HepG2 (cell line): ENCODE data around the gene SMAD1. TPM values are rescaled to one million over a fixed set of nuclear protein-coding genes. Genes with fewer than 3 reads are reported as not detected.

Experiments used
- ATAC-seq: fragments of 200-7000 bp; cut with Tn5 transposase; 3 replicates; pipeline ENCODE4 v1.9.1; 2020; ENCODE audit warnings: mild to moderate bottlenecking, moderate library complexity
- Bru-seq: library from RNA; stranded (reverse); fragments of 400-500 nt; gene quantifications from one replicate; lab custom pipeline; 2021; lab: Mats Ljungman, UMichigan
- BruChase-seq, 2 experiments: library from RNA; stranded (reverse); fragments of 400-500 nt; gene quantifications; one replicate each; lab custom pipeline; 2021; lab: Mats Ljungman, UMichigan
- BruUV-seq: library from RNA; stranded (reverse); fragments of 400-500 nt; replicated peaks from 2 replicates; lab custom pipeline; 2021; lab: Mats Ljungman, UMichigan
- CTCF ChIA-PET: fragments of 300-600 bp; formaldehyde crosslinking; extraction: SDS; loops from one replicate; lab custom pipeline; 2021; ENCODE audit warnings: low total read pairs, inconsistent platforms, low intra/inter-chr PET ratio; lab: Yijun Ruan, JAX
- POLR2A ChIA-PET: fragments of 350-600 bp; sonication (Branson Sonifier 250); formaldehyde crosslinking; loops from one replicate; lab custom pipeline; 2020; ENCODE audit warnings: antibody characterized with exemption, inconsistent platforms; lab: Yijun Ruan, JAX
- DNase-seq: peaks from one replicate; pipeline ENCODE4 v3.0.0-alpha.2; 2015; ENCODE audit warnings: low spot score
- FAIRE-seq: peaks from 3 replicates; lab custom pipeline; 2011; peaks lifted over from hg19 to GRCh38; lab: Jason Lieb, UNC
- H2AFZ ChIP-seq: one replicate; pipeline ENCODE4 v1.6.1; 2011; ENCODE audit warnings: low read length, inconsistent platforms
- H3K27ac ChIP-seq: fragments of 300-600 bp; 3 replicates; pipeline ENCODE4 v1.8.0; 2011; ENCODE audit warnings: mixed run types, mild to moderate bottlenecking, mixed read lengths, low read length, inconsistent platforms; ENCODE audit not compliant: insufficient read depth; ENCODE audit errors: extremely low read length
- H3K27me3 ChIP-seq, 2 experiments: fragments of 200-600 bp in 1 of 2; 2 replicates in 1 of 2; 3 replicates in 1 of 2; pipeline versions ENCODE4 v1.6.0 to v1.8.0; 2011; ENCODE audit warnings: low read length in 2 of 2, mild to moderate bottlenecking in 2 of 2, moderate library complexity in 2 of 2, inconsistent platforms in 1 of 2; ENCODE audit not compliant: insufficient read depth in 2 of 2, control insufficient read depth in 1 of 2
- H3K36me3 ChIP-seq, 2 experiments: fragments of 200-600 bp in 1 of 2; replicated peaks in 1 of 2; 2 replicates in 1 of 2; 3 replicates in 1 of 2; pipeline versions ENCODE4 v1.5.1 to v1.8.0; 2011; ENCODE audit warnings: low read length in 2 of 2, inconsistent platforms in 1 of 2; ENCODE audit not compliant: insufficient read depth in 2 of 2, control insufficient read depth in 1 of 2
- H3K4me1 ChIP-seq: 2 replicates; pipeline ENCODE4 v1.5.1; 2012; ENCODE audit warnings: low read length, inconsistent platforms; ENCODE audit not compliant: insufficient read depth
- H3K4me2 ChIP-seq: 2 replicates; pipeline ENCODE4 v1.6.0; 2011; ENCODE audit warnings: low read depth, low read length, inconsistent platforms
- H3K4me3 ChIP-seq, 3 experiments: fragments of 200-600 bp in 1 of 3; sonication (generic), shearing (Covaris generic) in 1 of 3; replicated peaks in 1 of 3; 2 replicates each; pipeline ENCODE4 v1.5.1; 2011 to 2016; ENCODE audit warnings: low read length in 3 of 3, inconsistent platforms in 2 of 3, low read depth in 2 of 3, mild to moderate bottlenecking in 2 of 3, control low read depth in 1 of 3, mixed read lengths in 1 of 3; ENCODE audit not compliant: insufficient read depth in 1 of 3
- H3K79me2 ChIP-seq: one replicate; pipeline ENCODE4 v1.6.1; 2011; ENCODE audit warnings: low read length, inconsistent platforms; ENCODE audit not compliant: insufficient read depth
- H3K9ac ChIP-seq: 2 replicates; pipeline ENCODE4 v1.6.0; 2011; ENCODE audit warnings: mild to moderate bottlenecking, low read depth, low read length, inconsistent platforms; ENCODE audit not compliant: insufficient read depth
- H3K9me3 ChIP-seq: 2 replicates; pipeline ENCODE4 v1.5.1; 2012; ENCODE audit warnings: mild to moderate bottlenecking, low read length
- H4K20me1 ChIP-seq: 2 replicates; pipeline ENCODE4 v1.6.0; 2011; ENCODE audit warnings: inconsistent platforms, mild to moderate bottlenecking, low read length, moderate library complexity; ENCODE audit not compliant: insufficient read depth
- CCDC6 ChIP-seq: sonication (generic); formaldehyde crosslinking; IDR thresholded peaks from 2 replicates; pipeline ENCODE4 v1.8.1; 2022; ENCODE audit warnings: mild to moderate bottlenecking, missing genetic modification reagents, moderate library complexity
- KMT2A ChIP-seq: sonication (generic); formaldehyde crosslinking; IDR thresholded peaks from 2 replicates; pipeline ENCODE4 v1.4.0; 2020; ENCODE audit warnings: missing genetic modification reagents
- WGBS: methylation state at CpG from one replicate; pipeline ENCODE4 v1.1.6; 2017; ENCODE audit warnings: low lambda C conversion rate; 5-methylcytosine and 5-hydroxymethylcytosine counted together
- in situ Hi-C: cut with HindIII; loops from 2 replicates; pipeline ENCODE4 v1.10.0; 2017; ENCODE audit warnings: low pct_unique_long_range_greater_than_20kb; ENCODE audit not compliant: extremely low pct_ligation_motif_present
- intact Hi-C: fragments of 100-400 bp; cut with micrococcal nuclease; formaldehyde crosslinking; loops from one replicate; pipeline ENCODE4 v1.10.0; 2022; ENCODE audit not compliant: unreplicated experiment
- long read RNA-seq, 2 experiments: library from RNA in 1 of 2; library from polyadenylated mRNA in 1 of 2; stranded (forward) in 1 of 2; unstranded in 1 of 2; transcript quantifications; one replicate each; pipeline ENCODE4 v2.0.0, GENCODE V29; 2019 to 2022
- polyA minus RNA-seq, 3 experiments: library from RNA; depleted of rRNA, polyadenylated mRNA; stranded (reverse); fragments of >200 nt; gene quantifications; 2 replicates each; pipeline ENCODE4 v1.2.3, GENCODE V29; 2011; ENCODE audit warnings: low replicate concordance in 1 of 3
- polyA plus RNA-seq, 8 experiments: library from polyadenylated mRNA; depleted of rRNA in 3 of 8; stranded (reverse) in 7 of 8; unstranded in 1 of 8; fragments of >200 nt; fragmentation: Illumina TruSeq in 4 of 8; extraction: Trizol in 4 of 8; gene quantifications; 2 replicates each; pipeline versions ENCODE4 v1.2.1 to v1.2.3, GENCODE V29; 2011 to 2016; ENCODE audit warnings: low read depth in 4 of 8, missing spikeins in 1 of 8, mixed read lengths in 1 of 8; ENCODE audit not compliant: insufficient read depth in 1 of 8
- total RNA-seq, 5 experiments: library from RNA; depleted of rRNA; stranded (reverse); fragments of >200 nt; fragmentation: Illumina TruSeq; extraction: Trizol; gene quantifications; 2 replicates each; pipeline ENCODE4 v1.2.3, GENCODE V29; 2016; ENCODE audit warnings: low read depth in 1 of 5
- TF ChIP-seq, protein P1 (sequence below): sonication (generic); formaldehyde crosslinking; IDR thresholded peaks from 2 replicates; pipeline ENCODE4 v1.4.0; 2020; ENCODE audit warnings: missing genetic modification reagents
- TF ChIP-seq, protein P2 (sequence below): sonication (generic); formaldehyde crosslinking; IDR thresholded peaks from 2 replicates; pipeline ENCODE4 v1.4.0; 2020; ENCODE audit warnings: mild to moderate bottlenecking, missing genetic modification reagents, borderline replicate concordance

The SMAD1 gene
- 12.7 and 14.0 TPM in 2 replicates for total RNA-seq (2016; rRNA removed; fragmentation: Illumina TruSeq; extraction: Trizol)
- total RNA-seq (2016; cell fraction: cytosol; rRNA removed; fragmentation: Illumina TruSeq; extraction: Trizol; ENCODE audit: low read depth), result 15.1 and 19.1 TPM in 2 replicates
- 12.3 and 13.8 TPM in 2 replicates for total RNA-seq (2016; cell fraction: insoluble cytoplasmic fraction; rRNA removed; fragmentation: Illumina TruSeq; extraction: Trizol)
- 9.1 and 10.3 TPM in 2 replicates for total RNA-seq (2016; cell fraction: membrane; rRNA removed; fragmentation: Illumina TruSeq; extraction: Trizol)
- 14.5 and 15.4 TPM in 2 replicates for total RNA-seq (2016; cell fraction: nucleus; rRNA removed; fragmentation: Illumina TruSeq; extraction: Trizol)
- 11.8 and 16.6 TPM in 2 replicates for polyA plus RNA-seq (2011; rRNA removed)
- 10.9 and 13.7 TPM in 2 replicates for polyA plus RNA-seq (2011; cell fraction: cytosol; rRNA removed)
- polyA plus RNA-seq (2011; cell fraction: nucleus; rRNA removed), result 7.6 and 7.8 TPM in 2 replicates
- polyA plus RNA-seq (2012), result 6.8 and 7.9 TPM in 2 replicates
- polyA plus RNA-seq (2016; cell fraction: cytosol; fragmentation: Illumina TruSeq; extraction: Trizol; ENCODE audit: low read depth), result 1.1 and 1.3 TPM in 2 replicates
- polyA plus RNA-seq (2016; cell fraction: insoluble cytoplasmic fraction; fragmentation: Illumina TruSeq; extraction: Trizol; ENCODE audit: low read depth), result 13.0 and 14.5 TPM in 2 replicates
- 3.0 and 4.1 TPM in 2 replicates for polyA plus RNA-seq (2016; cell fraction: membrane; fragmentation: Illumina TruSeq; extraction: Trizol; ENCODE audit: low read depth)
- 7.4 and 7.8 TPM in 2 replicates for polyA plus RNA-seq (2016; cell fraction: nucleus; fragmentation: Illumina TruSeq; extraction: Trizol; ENCODE audit: insufficient read depth, low read depth)
- 19.7 and 28.1 TPM in 2 replicates for polyA minus RNA-seq (2011; rRNA and poly(A)+ RNA removed; ENCODE audit: low replicate concordance)
- polyA minus RNA-seq (2011; cell fraction: cytosol; rRNA and poly(A)+ RNA removed), result 8.4 and 8.6 TPM in 2 replicates
- 29.1 and 30.5 TPM in 2 replicates for polyA minus RNA-seq (2011; cell fraction: nucleus; rRNA and poly(A)+ RNA removed)
- percentile 80 among the genes with signal in this experiment for Bru-seq, nascent RNA
- percentile 58 among the genes with signal in this experiment for BruChase-seq, experiment 1, labeled RNA remaining after a 6-hour chase
- BruChase-seq, experiment 2, labeled RNA remaining after a 2-hour chase, result percentile 68 among the genes with signal in this experiment
- long read RNA-seq, experiment 1, transcript SMAD1-201 (7 exons, 1,966 nt), result major isoform, 6 of 9 reads
- long read RNA-seq, experiment 1, partial matches to known transcripts, result 1 of 9 reads
- long read RNA-seq, experiment 1, other reads (novel, unspliced or antisense), result 2 of 9 reads
- long read RNA-seq, experiment 2, partial matches to known transcripts, result 1 of 5 reads
- long read RNA-seq, experiment 2, other reads (novel, unspliced or antisense), result 1 of 5 reads

DNA sequence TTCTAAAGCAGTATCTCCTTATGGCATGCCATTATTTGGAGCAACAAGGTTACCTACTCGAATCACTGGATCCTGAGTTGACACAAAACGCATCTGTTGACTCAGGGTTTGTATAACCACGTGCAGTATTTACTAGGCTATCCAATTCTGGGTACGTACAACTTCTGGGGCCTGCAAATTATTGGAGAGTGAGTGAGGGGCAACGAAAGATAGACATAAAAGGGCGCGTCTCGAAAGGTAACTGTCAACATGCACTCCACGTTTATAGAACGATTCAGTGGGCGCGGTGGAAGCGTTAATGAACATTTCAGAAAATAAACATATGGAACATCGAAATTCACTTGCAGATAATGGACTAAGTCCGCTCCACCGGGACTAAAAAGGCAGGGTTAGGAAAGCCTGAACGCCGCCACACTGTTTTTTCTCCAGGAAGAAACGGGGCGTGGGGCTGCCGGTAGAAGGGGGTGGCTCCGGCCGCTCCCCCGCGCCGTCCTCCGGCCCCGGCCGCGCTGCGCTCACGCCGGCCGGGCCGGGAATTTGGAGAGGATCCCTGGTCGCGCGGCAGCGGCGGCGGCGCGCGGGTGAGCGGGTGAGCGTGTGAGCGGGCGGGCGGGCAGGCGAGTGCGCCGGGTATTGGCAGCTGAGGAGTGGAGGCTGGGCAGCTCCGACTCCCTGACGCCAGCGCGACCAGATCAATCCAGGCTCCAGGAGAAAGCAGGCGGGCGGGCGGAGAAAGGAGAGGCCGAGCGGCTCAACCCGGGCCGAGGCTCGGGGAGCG, at the start of gene SMAD1:
TSS of gene SMAD1 (plus strand) at position 690 of the 778 bp plus-strand sequence. CDS start 32,761 bp downstream, outside the sequence.
- POLR2A ChIA-PET, result no interaction called here
- no TSS peak for BruUV-seq
- TF ChIP-seq, protein P1, sequence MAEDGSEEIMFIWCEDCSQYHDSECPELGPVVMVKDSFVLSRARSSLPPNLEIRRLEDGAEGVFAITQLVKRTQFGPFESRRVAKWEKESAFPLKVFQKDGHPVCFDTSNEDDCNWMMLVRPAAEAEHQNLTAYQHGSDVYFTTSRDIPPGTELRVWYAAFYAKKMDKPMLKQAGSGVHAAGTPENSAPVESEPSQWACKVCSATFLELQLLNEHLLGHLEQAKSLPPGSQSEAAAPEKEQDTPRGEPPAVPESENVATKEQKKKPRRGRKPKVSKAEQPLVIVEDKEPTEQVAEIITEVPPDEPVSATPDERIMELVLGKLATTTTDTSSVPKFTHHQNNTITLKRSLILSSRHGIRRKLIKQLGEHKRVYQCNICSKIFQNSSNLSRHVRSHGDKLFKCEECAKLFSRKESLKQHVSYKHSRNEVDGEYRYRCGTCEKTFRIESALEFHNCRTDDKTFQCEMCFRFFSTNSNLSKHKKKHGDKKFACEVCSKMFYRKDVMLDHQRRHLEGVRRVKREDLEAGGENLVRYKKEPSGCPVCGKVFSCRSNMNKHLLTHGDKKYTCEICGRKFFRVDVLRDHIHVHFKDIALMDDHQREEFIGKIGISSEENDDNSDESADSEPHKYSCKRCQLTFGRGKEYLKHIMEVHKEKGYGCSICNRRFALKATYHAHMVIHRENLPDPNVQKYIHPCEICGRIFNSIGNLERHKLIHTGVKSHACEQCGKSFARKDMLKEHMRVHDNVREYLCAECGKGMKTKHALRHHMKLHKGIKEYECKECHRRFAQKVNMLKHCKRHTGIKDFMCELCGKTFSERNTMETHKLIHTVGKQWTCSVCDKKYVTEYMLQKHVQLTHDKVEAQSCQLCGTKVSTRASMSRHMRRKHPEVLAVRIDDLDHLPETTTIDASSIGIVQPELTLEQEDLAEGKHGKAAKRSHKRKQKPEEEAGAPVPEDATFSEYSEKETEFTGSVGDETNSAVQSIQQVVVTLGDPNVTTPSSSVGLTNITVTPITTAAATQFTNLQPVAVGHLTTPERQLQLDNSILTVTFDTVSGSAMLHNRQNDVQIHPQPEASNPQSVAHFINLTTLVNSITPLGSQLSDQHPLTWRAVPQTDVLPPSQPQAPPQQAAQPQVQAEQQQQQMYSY (CRISPR knock-in tag), result peak; percentile 56; the same call in 1 of the 2 replicates
- TF ChIP-seq, protein P2, sequence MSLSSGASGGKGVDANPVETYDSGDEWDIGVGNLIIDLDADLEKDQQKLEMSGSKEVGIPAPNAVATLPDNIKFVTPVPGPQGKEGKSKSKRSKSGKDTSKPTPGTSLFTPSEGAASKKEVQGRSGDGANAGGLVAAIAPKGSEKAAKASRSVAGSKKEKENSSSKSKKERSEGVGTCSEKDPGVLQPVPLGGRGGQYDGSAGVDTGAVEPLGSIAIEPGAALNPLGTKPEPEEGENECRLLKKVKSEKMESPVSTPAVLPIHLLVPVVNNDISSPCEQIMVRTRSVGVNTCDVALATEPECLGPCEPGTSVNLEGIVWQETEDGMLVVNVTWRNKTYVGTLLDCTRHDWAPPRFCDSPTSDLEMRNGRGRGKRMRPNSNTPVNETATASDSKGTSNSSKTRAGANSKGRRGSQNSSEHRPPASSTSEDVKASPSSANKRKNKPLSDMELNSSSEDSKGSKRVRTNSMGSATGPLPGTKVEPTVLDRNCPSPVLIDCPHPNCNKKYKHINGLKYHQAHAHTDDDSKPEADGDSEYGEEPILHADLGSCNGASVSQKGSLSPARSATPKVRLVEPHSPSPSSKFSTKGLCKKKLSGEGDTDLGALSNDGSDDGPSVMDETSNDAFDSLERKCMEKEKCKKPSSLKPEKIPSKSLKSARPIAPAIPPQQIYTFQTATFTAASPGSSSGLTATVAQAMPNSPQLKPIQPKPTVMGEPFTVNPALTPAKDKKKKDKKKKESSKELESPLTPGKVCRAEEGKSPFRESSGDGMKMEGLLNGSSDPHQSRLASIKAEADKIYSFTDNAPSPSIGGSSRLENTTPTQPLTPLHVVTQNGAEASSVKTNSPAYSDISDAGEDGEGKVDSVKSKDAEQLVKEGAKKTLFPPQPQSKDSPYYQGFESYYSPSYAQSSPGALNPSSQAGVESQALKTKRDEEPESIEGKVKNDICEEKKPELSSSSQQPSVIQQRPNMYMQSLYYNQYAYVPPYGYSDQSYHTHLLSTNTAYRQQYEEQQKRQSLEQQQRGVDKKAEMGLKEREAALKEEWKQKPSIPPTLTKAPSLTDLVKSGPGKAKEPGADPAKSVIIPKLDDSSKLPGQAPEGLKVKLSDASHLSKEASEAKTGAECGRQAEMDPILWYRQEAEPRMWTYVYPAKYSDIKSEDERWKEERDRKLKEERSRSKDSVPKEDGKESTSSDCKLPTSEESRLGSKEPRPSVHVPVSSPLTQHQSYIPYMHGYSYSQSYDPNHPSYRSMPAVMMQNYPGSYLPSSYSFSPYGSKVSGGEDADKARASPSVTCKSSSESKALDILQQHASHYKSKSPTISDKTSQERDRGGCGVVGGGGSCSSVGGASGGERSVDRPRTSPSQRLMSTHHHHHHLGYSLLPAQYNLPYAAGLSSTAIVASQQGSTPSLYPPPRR (CRISPR knock-in tag), result 0 out of 2 replicates have a peak, but pooled peaks have one; percentile 27
- TF ChIP-seq KMT2A (CRISPR knock-in tag) (peak; percentile 19; the same call in 1 of the 2 replicates), CCDC6 (CRISPR knock-in tag) (0 out of 2 replicates have a peak, but pooled peaks have one; percentile 49)

More for the DNA sequence above, at the start of gene SMAD1:
- peaks cover 29% of the 10 kb centered on the region for H3K79me2 ChIP-seq
- H3K27me3 ChIP-seq, result no peaks in the 10 kb centered on the region; a peak in 1 of 5 replicates
- H3K9me3 ChIP-seq, result no peaks in the 10 kb centered on the region
- H3K4me2 ChIP-seq, result peak within 1 kb of the TSS; percentile 95
- ATAC-seq (peak; percentile 93), DNase-seq (peak; percentile 53), FAIRE-seq (no peak)
- peak within 1 kb of the TSS; percentile 86 for H3K9ac ChIP-seq
- H3K27ac ChIP-seq, result peak within 1 kb of the TSS; percentile 89
- intact Hi-C loops (loop anchor here (5.0 kb wide), 2 partner anchors 136 to 299 kb away; partner anchors contain the start of genes MMAA and OTUD4), in situ Hi-C loops (no loop called here)
- 0% methylated on average over 20 of the region's 65 CpGs for WGBS
- H3K36me3 ChIP-seq, result no peaks in the 10 kb centered on the region
- CTCF ChIA-PET, result interaction anchor here (0.8 kb wide), 1 partner anchor 76 kb away, joined by 3 read pairs; no protein-coding TSS in a partner anchor
- peaks cover 36% of the 10 kb centered on the region for H3K4me1 ChIP-seq
- H2AFZ ChIP-seq, result peak within 1 kb of the TSS; percentile 83
- peak within 1 kb of the TSS; percentile 81 to 83 (median 82) for H3K4me3 ChIP-seq
- no peaks in the 10 kb centered on the region for H4K20me1 ChIP-seq
